ENCODE results near the gene RUFY1. TPM values are rescaled to one million over a fixed set of nuclear protein-coding genes. Genes with fewer than 3 reads are reported as not detected.
"Not testable (repeated sequence)": the region's sequence is repeated elsewhere in the genome, so short reads cannot be mapped to it uniquely, and the experiment has no call there.

Gene RUFY1
- total RNA-seq, 1 experiment from 2014 or later: 40.9 TPM

DNA sequence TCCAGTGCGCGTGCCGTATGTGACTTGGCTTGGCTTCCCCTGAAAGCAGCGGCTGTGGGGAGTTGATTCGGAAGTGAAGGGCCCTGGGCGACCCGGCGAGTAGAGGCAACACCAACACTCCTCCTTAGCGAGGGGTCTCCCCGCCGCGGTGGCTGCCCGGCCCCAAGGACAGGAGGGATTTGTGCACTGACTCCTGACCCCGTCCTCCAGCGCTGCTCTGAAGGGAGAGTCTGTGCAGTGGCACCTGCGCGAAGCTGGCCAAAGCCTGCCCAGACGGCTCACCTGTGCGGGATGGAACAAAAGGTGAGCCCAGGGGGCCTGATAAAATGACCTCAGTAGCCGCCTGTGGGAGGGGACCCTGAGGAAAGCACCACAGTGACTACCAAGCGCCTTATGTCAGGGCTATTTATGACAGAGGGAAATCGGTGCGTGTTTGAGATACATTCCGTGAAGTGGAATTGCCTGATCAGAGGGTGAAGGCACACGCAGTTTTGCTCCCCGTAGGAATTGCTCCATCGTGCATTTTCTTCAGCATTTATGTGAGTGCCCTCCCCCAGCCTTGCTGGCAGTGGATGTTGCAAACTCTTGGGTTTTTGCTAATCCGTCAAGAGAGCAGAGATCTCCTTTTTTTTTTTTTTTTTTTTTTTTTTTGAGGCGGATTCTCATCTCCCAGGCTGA is 108.0 kb downstream of the RUFY1 start:
- H3K36me3 ChIP-seq (ENCODE audit: insufficient read depth, low read length); H3K27ac ChIP-seq (ENCODE audit: low read length); H3K27me3 ChIP-seq (ENCODE audit: low read length); H3K79me2 ChIP-seq (ENCODE audit: low read length); H3K4me1 ChIP-seq (ENCODE audit: low read length); H2AFZ ChIP-seq (ENCODE audit: low read length); DNase-seq; H3K9me2 ChIP-seq (replicated peaks; ENCODE audit: insufficient read depth, low read length); H3K4me3 ChIP-seq (ENCODE audit: low read length); H3K9me3 ChIP-seq (ENCODE audit: low read length); H4K20me1 ChIP-seq (ENCODE audit: insufficient read depth, low read depth, low read length): not testable (repeated sequence)
- Histone ChIP-seq H3K4me2 (ENCODE audit: low read depth, low read length, poor library complexity, severe bottlenecking) (peak overlapping the region; percentile 35), H3K9ac (ENCODE audit: low read length) (0 out of 2 replicates have a peak overlapping the region, but pooled peaks have one; percentile 17)

Small RNA genes lying within 50 kb of the gene (small RNA-seq; reads per million reads assigned to genes)
- gene AC136628.3 (not detected), gene RF00017 (not detected)

Other genes starting within 250 kb of the RUFY1 start
- not detected in 2 replicates for gene ADAMTS2, start 205.1 kb upstream of the RUFY1 start, total RNA-seq (2014; rRNA removed; shearing (Covaris generic); ENCODE audit: low replicate concordance)
- 484 and 580 TPM in 2 replicates for gene HNRNPH1, start 73.1 kb downstream of the RUFY1 start, total RNA-seq (2014; rRNA removed; shearing (Covaris generic); ENCODE audit: low replicate concordance)
- gene CBY3, start 130.5 kb downstream of the RUFY1 start, total RNA-seq (2014; rRNA removed; shearing (Covaris generic); ENCODE audit: low replicate concordance): not detected in 2 replicates
- 191 and 224 TPM in 2 replicates for gene CANX, start 148.4 kb downstream of the RUFY1 start, total RNA-seq (2014; rRNA removed; shearing (Covaris generic); ENCODE audit: low replicate concordance)
- gene MAML1, start 182.3 kb downstream of the RUFY1 start, total RNA-seq (2014; rRNA removed; shearing (Covaris generic); ENCODE audit: low replicate concordance): 11.5 and 14.2 TPM in 2 replicates
- 2.3 TPM in 1 of 2 replicates, not detected in the other for gene LTC4S, start 243.4 kb downstream of the RUFY1 start, total RNA-seq (2014; rRNA removed; shearing (Covaris generic); ENCODE audit: low replicate concordance)